SU-DHL-6 (cell line): Measurements from ENCODE around the gene RAPGEFL1.
"Not testable (repeated sequence)": the region's sequence is repeated elsewhere in the genome, so short reads cannot be mapped to it uniquely, and the experiment has no call there.

ENCODE experiments used
- H2AFZ ChIP-seq: fragments of 200-600 bp; sonication (generic); 2 replicates; pipeline ENCODE4 v1.6.1; 2014; ENCODE audit warnings: low read depth, mild to moderate bottlenecking, moderate library complexity, mixed read lengths, antibody characterized with exemption, low read length; ENCODE audit not compliant: severe bottlenecking
- H3F3A ChIP-seq: fragments of 200-600 bp; shearing (Covaris generic); 2 replicates; pipeline ENCODE4 v1.6.0; 2016; ENCODE audit warnings: antibody characterized with exemption, mild to moderate bottlenecking; ENCODE audit not compliant: insufficient read depth
- H3K27ac ChIP-seq: fragments of 200-600 bp; sonication (generic); 2 replicates; pipeline ENCODE4 v1.5.1; 2016; ENCODE audit warnings: low read depth, mild to moderate bottlenecking, low read length, moderate library complexity, mixed read lengths
- H3K27me3 ChIP-seq: fragments of 200-600 bp; sonication (generic), shearing (Covaris generic); 2 replicates; pipeline ENCODE4 v1.6.0; 2014; ENCODE audit warnings: mild to moderate bottlenecking, low read length
- H3K36me3 ChIP-seq: fragments of 200-600 bp; sonication (generic); 2 replicates; pipeline ENCODE4 v1.6.1; 2014; ENCODE audit warnings: mild to moderate bottlenecking, low read length, mixed read lengths
- H3K4me2 ChIP-seq: fragments of 300-600, 200-600 bp; shearing (Covaris generic), sonication (generic); 2 replicates; pipeline ENCODE4 v1.6.0; 2014; ENCODE audit warnings: low read length, low read depth, mild to moderate bottlenecking; ENCODE audit not compliant: poor library complexity, severe bottlenecking
- H3K4me3 ChIP-seq: fragments of 200-600 bp; sonication (generic); 2 replicates; pipeline ENCODE4 v1.5.1; 2014; ENCODE audit warnings: antibody characterized with exemption, low read length, mild to moderate bottlenecking, mixed read lengths; ENCODE audit not compliant: insufficient read depth, poor library complexity, severe bottlenecking
- H3K79me2 ChIP-seq: fragments of 200-600 bp; sonication (generic); 2 replicates; pipeline ENCODE4 v1.6.1; 2014; ENCODE audit warnings: mild to moderate bottlenecking, low read length, moderate library complexity; ENCODE audit not compliant: insufficient read depth
- H3K9ac ChIP-seq: fragments of 200-600 bp; sonication (generic); 2 replicates; pipeline ENCODE4 v1.7.0; 2014; ENCODE audit warnings: mild to moderate bottlenecking, low read length
- H3K9me2 ChIP-seq: fragments of 200-600 bp; sonication (generic); replicated peaks from 2 replicates; pipeline ENCODE4 v1.6.1; 2014; ENCODE audit warnings: low read length; ENCODE audit not compliant: insufficient read depth
- H3K9me3 ChIP-seq: fragments of 200-600 bp; sonication (generic); 2 replicates; pipeline ENCODE4 v1.6.1; 2014; ENCODE audit warnings: low read length, mixed read lengths; ENCODE audit not compliant: insufficient read depth
- H4K20me1 ChIP-seq: fragments of 200-600 bp; sonication (generic); 2 replicates; pipeline ENCODE4 v1.6.1; 2014; ENCODE audit warnings: low read depth, mild to moderate bottlenecking, antibody characterized with exemption, low read length, moderate library complexity, mixed read lengths
- EZH2phosphoT487 ChIP-seq: fragments of 200-600 bp; sonication (generic), shearing (Covaris generic); conservative IDR thresholded peaks from 2 replicates; pipeline ENCODE4 v1.6.1; 2018; ENCODE audit warnings: mild to moderate bottlenecking, antibody characterized with exemption, low read length, moderate library complexity, mixed read lengths
- TF ChIP-seq, protein P1 (sequence below): fragments of 200-600 bp; sonication (generic); IDR thresholded peaks from one replicate; pipeline ENCODE4 v1.5.1; 2017; ENCODE audit warnings: antibody characterized with exemption, mild to moderate bottlenecking, low read length, moderate library complexity; ENCODE audit not compliant: insufficient read depth, poor library complexity, severe bottlenecking

RAPGEFL1 gene

GRCh38 chr17:40192961-40193360 lies 15.7 kb downstream of the RAPGEFL1 start:
- H4K20me1 ChIP-seq, result no peaks in the 10 kb centered on the region
- H3F3A ChIP-seq, result no peaks in the 10 kb centered on the region
- H3K79me2 ChIP-seq, result no peaks in the 10 kb centered on the region
- no peaks in the 10 kb centered on the region for H3K27me3 ChIP-seq
- H2AFZ ChIP-seq, result no peak overlapping the region
- H3K9me2 ChIP-seq, result no peaks in the 10 kb centered on the region
- H3K9ac ChIP-seq, result no peak overlapping the region
- TF ChIP-seq, protein P1, sequence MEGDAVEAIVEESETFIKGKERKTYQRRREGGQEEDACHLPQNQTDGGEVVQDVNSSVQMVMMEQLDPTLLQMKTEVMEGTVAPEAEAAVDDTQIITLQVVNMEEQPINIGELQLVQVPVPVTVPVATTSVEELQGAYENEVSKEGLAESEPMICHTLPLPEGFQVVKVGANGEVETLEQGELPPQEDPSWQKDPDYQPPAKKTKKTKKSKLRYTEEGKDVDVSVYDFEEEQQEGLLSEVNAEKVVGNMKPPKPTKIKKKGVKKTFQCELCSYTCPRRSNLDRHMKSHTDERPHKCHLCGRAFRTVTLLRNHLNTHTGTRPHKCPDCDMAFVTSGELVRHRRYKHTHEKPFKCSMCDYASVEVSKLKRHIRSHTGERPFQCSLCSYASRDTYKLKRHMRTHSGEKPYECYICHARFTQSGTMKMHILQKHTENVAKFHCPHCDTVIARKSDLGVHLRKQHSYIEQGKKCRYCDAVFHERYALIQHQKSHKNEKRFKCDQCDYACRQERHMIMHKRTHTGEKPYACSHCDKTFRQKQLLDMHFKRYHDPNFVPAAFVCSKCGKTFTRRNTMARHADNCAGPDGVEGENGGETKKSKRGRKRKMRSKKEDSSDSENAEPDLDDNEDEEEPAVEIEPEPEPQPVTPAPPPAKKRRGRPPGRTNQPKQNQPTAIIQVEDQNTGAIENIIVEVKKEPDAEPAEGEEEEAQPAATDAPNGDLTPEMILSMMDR, result no peak
- TF ChIP-seq EZH2phosphoT487, result no peak
- H3K4me2 ChIP-seq, result no peak overlapping the region
- no peak overlapping the region for H3K27ac ChIP-seq
- no peaks in the 10 kb centered on the region for H3K9me3 ChIP-seq
- no peak overlapping the region for H3K4me3 ChIP-seq
- H3K36me3 ChIP-seq, result no peaks in the 10 kb centered on the region

GRCh38 chr17:40194821-40195220 lies 17.6 kb downstream of the RAPGEFL1 start:
- no peak overlapping the region for H3K27ac ChIP-seq
- no peaks in the 10 kb centered on the region for H3K79me2 ChIP-seq
- TF ChIP-seq EZH2phosphoT487, result no peak
- TF ChIP-seq, protein P1, result no peak
- H2AFZ ChIP-seq, result no peak overlapping the region
- no peaks in the 10 kb centered on the region for H3K27me3 ChIP-seq
- no peak overlapping the region for H3K4me3 ChIP-seq
- no peaks in the 10 kb centered on the region for H3F3A ChIP-seq
- no peaks in the 10 kb centered on the region for H3K9me3 ChIP-seq
- H3K4me2 ChIP-seq, result no peak overlapping the region
- H3K36me3 ChIP-seq, result no peaks in the 10 kb centered on the region
- H3K9ac ChIP-seq, result no peak overlapping the region
- no peaks in the 10 kb centered on the region for H3K9me2 ChIP-seq
- no peaks in the 10 kb centered on the region for H4K20me1 ChIP-seq

- H3K4me3 ChIP-seq, result no peak overlapping the region
- no peaks in the 10 kb centered on the region for H3F3A ChIP-seq
- no peak overlapping the region for H3K4me2 ChIP-seq
- no peaks in the 10 kb centered on the region for H3K9me3 ChIP-seq
- H3K36me3 ChIP-seq, result no peaks in the 10 kb centered on the region
- TF ChIP-seq, protein P1, result no peak
- TF ChIP-seq EZH2phosphoT487, result no peak
- H4K20me1 ChIP-seq, result no peaks in the 10 kb centered on the region
- no peaks in the 10 kb centered on the region for H3K79me2 ChIP-seq
- no peak overlapping the region for H2AFZ ChIP-seq
- no peak overlapping the region for H3K27ac ChIP-seq
- H3K27me3 ChIP-seq, result no peaks in the 10 kb centered on the region
- no peaks in the 10 kb centered on the region for H3K9me2 ChIP-seq
- no peak overlapping the region for H3K9ac ChIP-seq
These were observed 20.3 kb downstream of the RAPGEFL1 start for GRCh38 chr17:40197550-40197949.

- not testable (repeated sequence) for H3K27ac ChIP-seq, H3K9me3 ChIP-seq, H3K4me3 ChIP-seq, H3F3A ChIP-seq, H3K9ac ChIP-seq, H3K9me2 ChIP-seq, H3K36me3 ChIP-seq, H3K4me2 ChIP-seq, H3K27me3 ChIP-seq, H4K20me1 ChIP-seq, H3K79me2 ChIP-seq, H2AFZ ChIP-seq
These were observed 20.7 kb downstream of the RAPGEFL1 start for GRCh38 chr17:40197965-40198456.
